ENCODE results near the gene ABLIM1. TPM values are rescaled to one million over a fixed set of nuclear protein-coding genes. Genes with fewer than 3 reads are reported as not detected.
A peak's percentile ranks its signal among the peaks of the same experiment; 100 is the strongest.

Gene ABLIM1
- total RNA-seq, 4 donors from 2014 or later = 152 to 373 (median 209) TPM

DNA sequence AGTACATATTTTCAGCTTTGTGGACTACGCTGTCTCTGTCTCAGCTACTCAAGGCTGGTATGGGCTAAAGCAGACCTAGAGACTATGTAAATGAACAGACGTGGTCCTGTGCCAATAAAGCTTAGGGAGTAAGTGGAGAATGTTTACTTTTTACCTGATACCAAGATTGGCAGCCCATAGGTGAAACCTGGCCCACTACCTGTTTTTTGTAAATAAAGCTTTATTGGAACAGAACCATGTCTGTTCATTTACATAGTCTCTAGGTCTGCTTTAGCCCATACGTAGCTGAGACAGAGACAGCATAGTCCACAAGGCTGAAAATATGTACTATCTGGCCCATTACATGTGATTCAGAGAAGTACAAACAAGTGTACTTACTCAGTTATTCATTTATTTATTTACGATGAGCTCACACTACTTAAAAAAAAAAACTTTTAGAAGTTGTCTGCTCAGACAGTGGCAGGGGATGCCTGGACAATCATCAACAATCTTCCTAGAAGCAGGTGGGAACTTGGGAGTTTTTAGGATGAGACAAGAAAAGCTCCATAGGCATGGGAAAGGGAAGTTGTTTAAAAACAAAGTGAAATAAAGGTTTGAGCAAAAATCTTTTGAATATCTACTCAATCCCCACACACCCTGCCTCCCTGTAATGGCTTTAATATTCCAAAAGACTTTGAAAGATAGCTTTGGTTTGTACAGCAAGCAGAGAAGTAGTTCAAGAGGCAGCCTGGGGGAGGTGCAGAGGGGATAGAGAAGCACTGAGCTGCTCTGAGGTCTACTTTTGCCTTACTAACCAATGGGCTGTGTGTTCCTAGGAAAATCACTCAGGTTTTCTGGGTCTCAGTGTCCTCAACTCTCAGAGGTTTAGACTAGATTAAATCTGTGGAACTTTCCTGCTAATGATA, 139.4 kb downstream of the ABLIM1 start:
- Histone ChIP-seq H3K27me3 (no peaks in the 10 kb centered on the region), H3K27ac (peak overlapping the region in 3 of 4 donors; percentile 27 to 92 (median 32)), H3K9me3 (no peaks in the 10 kb centered on the region), H3K4me3 (no peak overlapping the region), H3K4me1 (peaks cover 0 to 64% (median 25%) of the 10 kb centered on the region in 4 donors), H3K36me3 (no peaks in the 10 kb centered on the region)
- 82 to 85% methylated on average over 4 of the region's 4 CpGs for WGBS, 2 donors
- TF ChIP-seq POLR2A (IDR thresholded peaks at IDR 0.05) (no peak), CTCF (IDR thresholded peaks at IDR 0.05) (no peak), EP300 (IDR thresholded peaks at IDR 0.05) (no peak)
- no peak for DNase-seq (ENCODE audit: low spot score in 2 of 2)

DNA sequence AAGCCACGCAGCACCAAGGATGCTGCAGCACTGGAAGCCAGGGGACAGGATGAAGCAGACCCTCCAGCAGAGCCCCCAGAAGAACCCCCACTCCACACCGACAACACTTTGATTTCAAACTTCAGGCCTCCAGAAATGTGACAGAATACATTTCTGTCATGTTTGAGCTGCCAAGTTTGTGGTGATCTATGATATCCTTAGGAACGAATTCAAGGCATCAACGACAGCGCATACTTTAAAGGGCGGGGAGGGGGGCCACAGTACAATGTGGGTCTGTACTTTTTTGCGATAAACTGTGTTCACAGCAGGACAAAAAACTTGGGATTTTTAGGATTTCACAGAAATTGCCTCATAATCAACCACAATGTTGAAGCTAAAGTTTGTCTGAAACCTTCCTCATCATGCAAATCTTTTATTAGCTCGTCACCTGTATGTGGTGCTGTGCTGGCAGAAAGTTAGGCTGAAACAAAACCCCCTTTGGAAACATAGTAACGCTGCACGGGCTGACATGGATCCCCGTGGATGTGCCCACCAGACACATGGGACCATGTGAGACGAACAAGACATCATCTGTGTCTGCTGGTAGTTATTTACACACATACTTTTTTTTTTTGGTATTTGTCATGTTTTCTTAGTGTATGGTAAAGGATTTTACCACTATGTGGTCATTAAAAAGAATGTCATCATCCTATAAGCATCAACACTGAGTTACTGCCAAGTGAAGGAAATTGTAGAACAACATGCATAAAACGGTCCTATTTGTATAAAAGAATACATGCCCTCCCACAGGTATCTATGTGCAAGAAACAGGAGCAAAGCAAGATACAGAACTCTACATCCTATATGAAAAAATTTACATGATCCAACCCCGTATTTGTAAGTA, 140.5 kb downstream of the ABLIM1 start:
- Histone ChIP-seq H3K27ac (peak overlapping the region in 2 of 4 donors; percentile 3 to 92), H3K4me1 (peaks cover 0 to 59% (median 23%) of the 10 kb centered on the region in 4 donors), H3K36me3 (no peaks in the 10 kb centered on the region), H3K27me3 (no peaks in the 10 kb centered on the region), H3K4me3 (no peak overlapping the region), H3K9me3 (no peaks in the 10 kb centered on the region)
- DNase-seq (ENCODE audit: low spot score in 2 of 2) = no peak
- TF ChIP-seq EP300 (IDR thresholded peaks at IDR 0.05) (no peak), POLR2A (IDR thresholded peaks at IDR 0.05) (no peak), CTCF (IDR thresholded peaks at IDR 0.05) (no peak)
- WGBS, 2 donors = 60 to 63% methylated on average over 14 of the region's 14 CpGs

DNA sequence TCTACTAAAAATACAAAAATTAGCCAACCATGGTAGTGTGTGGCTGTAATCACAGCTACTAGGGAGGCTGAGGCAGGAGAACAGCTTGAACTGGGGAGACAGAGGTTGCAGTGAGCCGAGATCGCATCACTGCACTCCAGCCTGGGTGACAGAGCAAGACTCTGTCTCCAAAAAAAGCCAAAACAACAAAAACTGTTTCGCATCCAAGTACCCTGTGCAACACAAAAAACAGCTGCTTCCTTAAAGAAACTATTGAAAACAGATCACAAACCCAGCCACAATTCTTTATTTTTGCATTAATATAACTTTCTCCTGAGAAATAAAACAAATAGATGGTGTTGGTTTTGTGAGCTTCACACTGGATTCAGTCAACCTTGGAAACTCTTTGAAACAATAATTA, 141.7 kb downstream of the ABLIM1 start:
- no peaks in the 10 kb centered on the region for H3K9me3 ChIP-seq
- TF ChIP-seq EP300 (IDR thresholded peaks at IDR 0.05) (no peak), POLR2A (IDR thresholded peaks at IDR 0.05) (no peak), CTCF (IDR thresholded peaks at IDR 0.05) (no peak)
- peaks cover 0 to 48% (median 17%) of the 10 kb centered on the region in 4 donors for H3K4me1 ChIP-seq

GRCh38 chr10:114515298-114515914, 142.7 kb downstream of the ABLIM1 start:
- 82 to 91% methylated on average over 6 of the region's 6 CpGs for WGBS, 2 donors
- peaks cover 0 to 40% (median 15%) of the 10 kb centered on the region in 4 donors for H3K4me1 ChIP-seq
- H3K36me3 ChIP-seq = no peaks in the 10 kb centered on the region
- no peaks in the 10 kb centered on the region for H3K27me3 ChIP-seq
- H3K9me3 ChIP-seq = no peaks in the 10 kb centered on the region
- DNase-seq (ENCODE audit: low spot score in 2 of 2) = no peak
- no peak overlapping the region for H3K4me3 ChIP-seq
- TF ChIP-seq CTCF (IDR thresholded peaks at IDR 0.05) (no peak), POLR2A (IDR thresholded peaks at IDR 0.05) (no peak), EP300 (IDR thresholded peaks at IDR 0.05) (no peak)
- H3K27ac ChIP-seq = no peak overlapping the region

More for the DNA sequence above, 141.7 kb downstream of the ABLIM1 start:
- 53 to 71% methylated on average over 3 of the region's 3 CpGs for WGBS, 2 donors
- no peak for DNase-seq (ENCODE audit: low spot score in 2 of 2)
- H3K27ac ChIP-seq = peak overlapping the region in 1 of 4 donors; percentile 51
- no peaks in the 10 kb centered on the region for H3K36me3 ChIP-seq
- H3K4me3 ChIP-seq = no peak overlapping the region
- no peaks in the 10 kb centered on the region for H3K27me3 ChIP-seq
